Measurements from ENCODE around the gene ADARB1.
A peak's percentile ranks its signal among the peaks of the same experiment; 100 is the strongest.

The ADARB1 gene

GRCh38 chr21:45203983-45204382 is 129.6 kb downstream of the ADARB1 start:
- DNase-seq (ENCODE audit: low read depth), result no peak

- DNase-seq (ENCODE audit: low read depth), result no peak
Measured at GRCh38 chr21:45204395-45204794, 130.0 kb downstream of the ADARB1 start.

- DNase-seq (ENCODE audit: low read depth), result no peak
Measured at GRCh38 chr21:45207839-45208626, 133.7 kb downstream of the ADARB1 start.

- no peak for DNase-seq (ENCODE audit: low read depth)
Measured at GRCh38 chr21:45208627-45208951, 134.2 kb downstream of the ADARB1 start.

- no peak for DNase-seq (ENCODE audit: low read depth)
Measured at GRCh38 chr21:45209046-45209445, 134.7 kb downstream of the ADARB1 start.

- DNase-seq (ENCODE audit: low read depth), result no peak
Measured at GRCh38 chr21:45209685-45210284, 135.4 kb downstream of the ADARB1 start.

- DNase-seq (ENCODE audit: low read depth), result no peak
Measured at GRCh38 chr21:45210461-45210983, 136.1 kb downstream of the ADARB1 start.

- DNase-seq (ENCODE audit: low read depth), result no peak
Measured at GRCh38 chr21:45211661-45212060, 137.3 kb downstream of the ADARB1 start.

GRCh38 chr21:45213392-45213791 is 139.0 kb downstream of the ADARB1 start:
- DNase-seq (ENCODE audit: low read depth), result no peak

- DNase-seq (ENCODE audit: low read depth), result no peak
Measured at GRCh38 chr21:45215213-45215612, 140.8 kb downstream of the ADARB1 start.

GRCh38 chr21:45217010-45217409 is 142.6 kb downstream of the ADARB1 start:
- DNase-seq (ENCODE audit: low read depth), result no peak

- no peak for DNase-seq (ENCODE audit: low read depth)
Measured at GRCh38 chr21:45219517-45219916, 145.1 kb downstream of the ADARB1 start.

GRCh38 chr21:45220071-45220481 is 145.7 kb downstream of the ADARB1 start:
- no peak for DNase-seq (ENCODE audit: low read depth)

- DNase-seq (ENCODE audit: low read depth), result no peak
Measured at GRCh38 chr21:45220714-45221490, 146.5 kb downstream of the ADARB1 start.

- no peak for DNase-seq (ENCODE audit: low read depth)
Measured at GRCh38 chr21:45222001-45222400, 147.6 kb downstream of the ADARB1 start.

- no peak for DNase-seq (ENCODE audit: low read depth)
Measured at GRCh38 chr21:45223236-45224185, 149.1 kb downstream of the ADARB1 start.

GRCh38 chr21:45224189-45224938 is 150.0 kb downstream of the ADARB1 start:
- DNase-seq (ENCODE audit: low read depth), result peak; percentile 36

- no peak for DNase-seq (ENCODE audit: low read depth)
Measured at GRCh38 chr21:45225041-45225740, 150.8 kb downstream of the ADARB1 start.

- no peak for DNase-seq (ENCODE audit: low read depth)
Measured at GRCh38 chr21:45225741-45226327, 151.5 kb downstream of the ADARB1 start.
